H1 (cell line): ENCODE results near the gene TMEM163. TPM values are rescaled to one million over a fixed set of nuclear protein-coding genes. Genes with fewer than 3 reads are reported as not detected.

Experiments used
- CTCF ChIA-PET: fragments of 300-600 bp; sonication (Branson Sonifier 250); formaldehyde crosslinking; loops from one replicate; lab custom pipeline; 2021; ENCODE audit not compliant: partially characterized antibody; lab: Charles Lee
- POLR2A ChIA-PET: fragments of 300-600 bp; sonication (Branson Sonifier 250); formaldehyde crosslinking; loops from one replicate; lab custom pipeline; 2021; ENCODE audit warnings: inconsistent platforms; ENCODE audit not compliant: partially characterized antibody; lab: Charles Lee
- DNase-seq, 2 experiments: peaks; one replicate each; pipeline versions ENCODE4 v3.0.0 to v3.0.0-alpha.2; 2010 to 2022; ENCODE audit warnings: low spot score in 2 of 2, low read depth in 1 of 2, mixed read lengths in 1 of 2
- FAIRE-seq: peaks from 2 replicates; lab custom pipeline; 2011; peaks lifted over from hg19 to GRCh38; lab: Jason Lieb, UNC
- H2AFZ ChIP-seq: 2 replicates; pipeline ENCODE4 v1.8.1; 2012; ENCODE audit warnings: low read length, inconsistent platforms
- H2AK5ac ChIP-seq: 2 replicates; pipeline ENCODE4 v1.6.1; 2013; ENCODE audit warnings: low read depth, low read length
- H2BK120ac ChIP-seq: replicated peaks from 2 replicates; pipeline ENCODE3; 2013; ENCODE audit warnings: low read depth, low read length, inconsistent platforms
- H2BK12ac ChIP-seq: 2 replicates; pipeline ENCODE4 v1.6.1; 2013; ENCODE audit warnings: low read depth, low read length
- H2BK15ac ChIP-seq: 2 replicates; pipeline ENCODE4 v1.6.1; 2013; ENCODE audit warnings: low read length
- H2BK20ac ChIP-seq: 2 replicates; pipeline ENCODE4 v1.6.1; 2013; ENCODE audit warnings: low read length
- H2BK5ac ChIP-seq: 2 replicates; pipeline ENCODE4 v1.6.1; 2013; ENCODE audit warnings: low read depth, low read length
- H3K14ac ChIP-seq: 2 replicates; pipeline ENCODE4 v1.6.1; 2013; ENCODE audit warnings: inconsistent platforms; ENCODE audit not compliant: insufficient read length
- H3K18ac ChIP-seq: 2 replicates; pipeline ENCODE4 v1.6.1; 2013; ENCODE audit warnings: low read length; ENCODE audit errors: extremely low read depth
- H3K23ac ChIP-seq: 2 replicates; pipeline ENCODE4 v1.6.1; 2013; ENCODE audit warnings: inconsistent platforms; ENCODE audit not compliant: insufficient read length
- H3K23me2 ChIP-seq: 2 replicates; pipeline ENCODE4 v1.6.1; 2013; ENCODE audit warnings: low read depth, low read length
- H3K27ac ChIP-seq: 2 replicates; pipeline ENCODE4 v1.6.1; 2011; ENCODE audit warnings: low read depth, low read length, inconsistent platforms
- H3K27me3 ChIP-seq, 4 experiments: replicated peaks in 1 of 4; 1 replicate in 1 of 4; 2 replicates in 3 of 4; pipeline versions ENCODE4 v1.6.1 to v1.8.1; 2011 to 2013; ENCODE audit warnings: low read length in 3 of 4, mild to moderate bottlenecking in 3 of 4, inconsistent platforms in 2 of 4, mixed read lengths in 2 of 4, moderate library complexity in 1 of 4; ENCODE audit not compliant: control insufficient read depth in 3 of 4, insufficient read depth in 3 of 4; ENCODE audit errors: extremely low read depth in 1 of 4
- H3K36me3 ChIP-seq, 4 experiments: 2 replicates each; pipeline versions ENCODE4 v1.6.1 to v1.8.1; 2011 to 2013; ENCODE audit warnings: mild to moderate bottlenecking in 4 of 4, low read length in 3 of 4, moderate library complexity in 2 of 4, control low read depth in 1 of 4, inconsistent platforms in 1 of 4; ENCODE audit not compliant: insufficient read depth in 4 of 4, control insufficient read depth in 2 of 4
- H3K4ac ChIP-seq: replicated peaks from 2 replicates; pipeline ENCODE3; 2013; ENCODE audit warnings: low read length, low read depth, mixed read lengths, inconsistent platforms; ENCODE audit not compliant: insufficient read length
- H3K4me1 ChIP-seq, 4 experiments: replicated peaks in 1 of 4; 1 replicate in 1 of 4; 2 replicates in 3 of 4; pipeline versions ENCODE4 v1.6.1 to v1.8.1; 2011 to 2013; ENCODE audit warnings: low read length in 3 of 4, inconsistent platforms in 2 of 4, mixed read lengths in 1 of 4; ENCODE audit not compliant: insufficient read depth in 4 of 4, control insufficient read depth in 3 of 4
- H3K4me2 ChIP-seq, 2 experiments: 2 replicates each; pipeline versions ENCODE4 v1.6.1 to v1.8.1; 2011 to 2013; ENCODE audit warnings: low read depth in 2 of 2, low read length in 2 of 2, control low read depth in 1 of 2, inconsistent platforms in 1 of 2, mild to moderate bottlenecking in 1 of 2; ENCODE audit not compliant: insufficient read depth in 1 of 2
- H3K4me3 ChIP-seq, 4 experiments: fragments of 200-600, 300-600 bp in 1 of 4; sonication (generic), shearing (Covaris generic), sonication (Bioruptor Twin) in 1 of 4; 2 replicates each; pipeline versions ENCODE4 v1.5.1 to v1.8.1; 2011 to 2016; ENCODE audit warnings: low read length in 4 of 4, low read depth in 3 of 4, control low read depth in 2 of 4, inconsistent platforms in 2 of 4, mild to moderate bottlenecking in 2 of 4, mixed read lengths in 1 of 4, moderate library complexity in 1 of 4; ENCODE audit not compliant: insufficient read depth in 2 of 4; ENCODE audit errors: extremely low read depth in 1 of 4
- H3K56ac ChIP-seq: replicated peaks from 2 replicates; pipeline ENCODE3; 2013; ENCODE audit warnings: low read depth, mild to moderate bottlenecking, mixed read lengths, low read length, inconsistent platforms; ENCODE audit not compliant: insufficient read length
- H3K79me1 ChIP-seq: 2 replicates; pipeline ENCODE4 v1.6.1; 2013; ENCODE audit warnings: low read depth, low read length, control low read depth
- H3K79me2 ChIP-seq, 2 experiments: 2 replicates each; pipeline versions ENCODE4 v1.6.1 to v1.8.1; 2012 to 2013; ENCODE audit warnings: low read length in 2 of 2, mild to moderate bottlenecking in 2 of 2, inconsistent platforms in 1 of 2; ENCODE audit not compliant: insufficient read depth in 2 of 2, control insufficient read depth in 1 of 2
- H3K9ac ChIP-seq, 4 experiments: replicated peaks in 1 of 4; 1 replicate in 1 of 4; 2 replicates in 3 of 4; pipeline versions ENCODE4 v1.6.1 to v1.8.1; 2011 to 2013; ENCODE audit warnings: low read depth in 3 of 4, low read length in 3 of 4, control low read depth in 2 of 4, mild to moderate bottlenecking in 2 of 4, moderate library complexity in 2 of 4, inconsistent platforms in 1 of 4; ENCODE audit errors: extremely low read depth in 1 of 4
- H3K9me3 ChIP-seq, 2 experiments: 2 replicates each; pipeline versions ENCODE4 v1.6.1 to v1.8.1; 2012 to 2013; ENCODE audit warnings: mild to moderate bottlenecking in 2 of 2, moderate library complexity in 2 of 2, control low read depth in 1 of 2, inconsistent platforms in 1 of 2, low read depth in 1 of 2, low read length in 1 of 2, mixed read lengths in 1 of 2; ENCODE audit not compliant: insufficient read depth in 2 of 2
- H4K20me1 ChIP-seq, 2 experiments: replicated peaks in 1 of 2; 2 replicates each; pipeline versions ENCODE3 to v1.8.1; 2011 to 2013; ENCODE audit warnings: inconsistent platforms in 2 of 2, low read length in 2 of 2, mild to moderate bottlenecking in 1 of 2; ENCODE audit not compliant: insufficient read depth in 2 of 2, control insufficient read depth in 1 of 2
- H4K5ac ChIP-seq: 2 replicates; pipeline ENCODE4 v1.6.1; 2013; ENCODE audit warnings: low read length, low read depth, mixed read lengths, inconsistent platforms; ENCODE audit not compliant: insufficient read length
- H4K8ac ChIP-seq: 2 replicates; pipeline ENCODE4 v1.8.0; 2013; ENCODE audit warnings: mild to moderate bottlenecking, moderate library complexity, low read length, inconsistent platforms; ENCODE audit not compliant: insufficient read depth; ENCODE audit errors: extremely low read depth
- H4K91ac ChIP-seq: replicated peaks from 2 replicates; pipeline ENCODE3; 2013; ENCODE audit warnings: low read length, mixed read lengths, inconsistent platforms; ENCODE audit not compliant: insufficient read length
- EZH2 ChIP-seq: fragments of 200-600 bp; sonication (generic); IDR thresholded peaks from 2 replicates; pipeline ENCODE4 v1.7.1; 2012; ENCODE audit warnings: low read depth, mild to moderate bottlenecking, moderate library complexity, low read length, inconsistent platforms; ENCODE audit not compliant: severe bottlenecking
- GABPA ChIP-seq: IDR thresholded peaks from 2 replicates; pipeline ENCODE4 v1.6.1; 2011; ENCODE audit warnings: mild to moderate bottlenecking, low read length, moderate library complexity, borderline replicate concordance; ENCODE audit not compliant: insufficient read depth
- HDAC2 ChIP-seq, 2 experiments: fragments of 300-600 bp in 1 of 2; sonication (generic) in 1 of 2; IDR thresholded peaks; 2 replicates each; pipeline ENCODE4 v1.6.1; 2011 to 2012; ENCODE audit warnings: low read depth in 2 of 2, low read length in 2 of 2, mild to moderate bottlenecking in 2 of 2, moderate library complexity in 2 of 2, borderline replicate concordance in 1 of 2, inconsistent platforms in 1 of 2
- RNF2 ChIP-seq: fragments of 200-900, 300-1000 bp; sonication (generic); IDR thresholded peaks from 2 replicates; pipeline ENCODE4 v1.7.1; 2016; ENCODE audit warnings: borderline replicate concordance, low read depth, mild to moderate bottlenecking, antibody characterized with exemption, low read length; ENCODE audit not compliant: poor library complexity, severe bottlenecking; ENCODE audit errors: missing control alignments
- SIN3A ChIP-seq, 2 experiments: IDR thresholded peaks in 1 of 2; conservative IDR thresholded peaks in 1 of 2; 2 replicates each; pipeline ENCODE4 v1.6.1; 2011 to 2012; ENCODE audit warnings: low read length in 2 of 2, improper control_type of control experiment in 1 of 2, low read depth in 1 of 2, mild to moderate bottlenecking in 1 of 2
- SP2 ChIP-seq: IDR thresholded peaks from 2 replicates; pipeline ENCODE4 v1.6.1; 2012; ENCODE audit warnings: mild to moderate bottlenecking, low read length, inconsistent platforms
- TCF12 ChIP-seq: IDR thresholded peaks from 2 replicates; pipeline ENCODE4 v1.6.1; 2011; ENCODE audit warnings: low read depth, mild to moderate bottlenecking, low read length
- WGBS, 2 experiments: shearing (Covaris generic) in 1 of 2; methylation state at CpG; one replicate each; pipeline versions ENCODE4 v1.1.6 to v1.1.7; 2013 to 2015; ENCODE audit warnings: low lambda C conversion rate in 2 of 2, mixed read lengths in 2 of 2, inconsistent platforms in 1 of 2, low coverage in 1 of 2, missing lambda C conversion rate in 1 of 2; ENCODE audit not compliant: insufficient replicate concordance in 2 of 2, insufficient coverage in 1 of 2, insufficient read length in 1 of 2; ENCODE audit errors: extremely low coverage in 1 of 2, missing lambda C conversion rate in 1 of 2; 5-methylcytosine and 5-hydroxymethylcytosine counted together
- polyA plus RNA-seq, 7 experiments: library from polyadenylated mRNA; depleted of rRNA in 3 of 7; stranded (reverse) in 5 of 7; unstranded in 2 of 7; fragments of >200 nt in 5 of 7; fragments of 200-250 nt in 2 of 7; gene quantifications; 1 replicate in 5 of 7; 2 replicates in 1 of 7; 4 replicates in 1 of 7; pipeline versions ENCODE4 v1.2.1 to v1.2.3, GENCODE V29; 2011 to 2013; ENCODE audit warnings: missing spikeins in 2 of 7, mixed read lengths in 2 of 7
- total RNA-seq: library from RNA; stranded (reverse); fragmentation: NEBNext Ultra II Directional; extraction: Animal tissue kit (Norgen Biotek cat#: 25700); gene quantifications from 2 replicates; pipeline ENCODE4 v1.2.1, GENCODE V29; 2021
- TF ChIP-seq, protein P1 (sequence below): IDR thresholded peaks from 2 replicates; pipeline ENCODE4 v1.6.1; 2012; ENCODE audit warnings: inconsistent platforms

TMEM163 gene
- total and polyA plus RNA-seq, 2 of the 8 experiments (the other 6 are each of a cell fraction or from before 2014, with no cell fraction given): 2.8 to 3.2 TPM

DNA sequence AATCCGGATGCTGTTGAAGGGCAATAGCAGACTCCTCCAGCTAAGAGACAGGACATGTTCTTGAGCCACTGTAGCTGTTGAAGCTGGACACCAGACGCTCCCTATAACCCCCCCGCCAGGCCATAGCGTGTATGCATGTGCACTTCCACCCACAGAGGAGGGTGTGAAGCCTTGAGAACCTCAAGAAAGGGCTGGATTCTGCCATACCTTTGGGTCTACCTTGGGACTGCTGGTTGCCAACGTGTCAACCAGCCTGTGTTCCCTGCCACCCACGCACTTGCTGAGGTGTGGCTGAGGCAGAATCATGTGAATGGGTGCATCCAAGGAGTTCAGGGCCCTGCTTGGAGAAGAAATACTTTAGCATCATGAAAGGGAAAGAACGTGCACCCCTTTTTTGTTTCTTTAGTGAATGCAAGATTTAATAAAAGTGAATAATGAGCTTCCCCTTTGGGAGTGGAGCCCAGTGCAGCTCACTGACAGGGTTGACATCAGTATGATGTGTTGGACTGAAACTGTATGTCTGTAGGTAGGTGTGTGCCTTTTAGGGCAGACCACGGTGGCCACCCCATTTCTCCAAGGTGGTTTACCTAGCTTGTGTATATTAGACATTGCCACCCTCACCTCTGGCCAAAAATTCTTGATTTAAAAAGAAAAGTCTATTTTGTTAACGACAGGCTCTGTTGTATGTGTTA is 266.6 kb downstream of the TMEM163 start:
- Histone ChIP-seq H3K4ac (no peak overlapping the region), H4K5ac (no peak overlapping the region), H3K79me2 (no peaks in the 10 kb centered on the region), H3K18ac (no peak overlapping the region), H3K9ac (no peak overlapping the region), H3K4me2 (no peak overlapping the region), H3K23me2 (no peaks in the 10 kb centered on the region), H4K20me1 (no peaks in the 10 kb centered on the region), H2BK5ac (no peak overlapping the region), H3K79me1 (no peaks in the 10 kb centered on the region), H2BK20ac (no peak overlapping the region), H2BK120ac (no peak overlapping the region), H2BK12ac (no peak overlapping the region), H3K27me3 (no peaks in the 10 kb centered on the region), H2AFZ (no peak overlapping the region), H3K56ac (no peak overlapping the region), H3K4me3 (no peak overlapping the region), H2BK15ac (no peak overlapping the region), H3K4me1 (no peaks in the 10 kb centered on the region), H3K23ac (no peak overlapping the region), H3K9me3 (no peaks in the 10 kb centered on the region), H4K91ac (no peak overlapping the region), H2AK5ac (no peak overlapping the region), H4K8ac (no peak overlapping the region), H3K36me3 (no peaks in the 10 kb centered on the region; a peak in 2 of 8 replicates), H3K14ac (no peak overlapping the region), H3K27ac (no peak overlapping the region)
- WGBS, 2 experiments: 93% methylated on average over 9 of the region's 9 CpGs; no CpG with 5 or more reads in 1 of the 2 experiments
- ChIA-PET POLR2A (no interaction called here), CTCF (interaction anchor here (0.9 to 9.3 kb wide), 46 partner anchors 9 to 574 kb away, joined by 3 to 132 read pairs (median 6); no protein-coding TSS in a partner anchor)
- DNase-seq (no peak), FAIRE-seq (no peak)
- TF ChIP-seq SP2: no peak
- no peak for TF ChIP-seq EZH2
- TF ChIP-seq, protein P1, sequence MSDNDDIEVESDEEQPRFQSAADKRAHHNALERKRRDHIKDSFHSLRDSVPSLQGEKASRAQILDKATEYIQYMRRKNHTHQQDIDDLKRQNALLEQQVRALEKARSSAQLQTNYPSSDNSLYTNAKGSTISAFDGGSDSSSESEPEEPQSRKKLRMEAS: no peak
- TF ChIP-seq HDAC2 (IDR thresholded peaks at IDR 0.05; ENCODE audit: borderline replicate concordance in 1 of 2, low read depth in 2 of 2, low read length in 2 of 2): no peak
- no peak for TF ChIP-seq GABPA
- no peak for TF ChIP-seq RNF2
- no peak for TF ChIP-seq TCF12
- no peak for TF ChIP-seq SIN3A (conservative IDR thresholded peaks at IDR 0.05 in 1 of 2, IDR thresholded peaks at IDR 0.05 in 1 of 2; ENCODE audit: low read depth in 1 of 2, low read length in 2 of 2)
